Measurements from ENCODE around the gene CHCHD4.

- TF ChIP-seq CTCF (IDR thresholded peaks at IDR 0.05) (no peak), POLR2A (IDR thresholded peaks at IDR 0.05) (no peak), EP300 (IDR thresholded peaks at IDR 0.05) (no peak)
Observed at GRCh38 chr3:14082108-14082657, 42.5 kb downstream of the CHCHD4 start.
